Prostate gland (tissue), 2 donors: ENCODE results near the gene TFEB.
A peak's percentile ranks its signal among the peaks of the same experiment; 100 is the strongest.

Experiments
- CTCF ChIP-seq, 4 experiments: fragments of 200-600 bp in 2 of 4; fragments of 450-650 bp in 2 of 4; sonication (generic) in 2 of 4; IDR thresholded peaks; 1 replicate in 3 of 4; 2 replicates in 1 of 4; pipeline ENCODE4 v1.5.1; 2016 to 2019; ENCODE audit warnings: antibody characterized with exemption in 4 of 4, mild to moderate bottlenecking in 2 of 4, moderate library complexity in 2 of 4
- POLR2A ChIP-seq: fragments of 450-650 bp; IDR thresholded peaks from one replicate; pipeline ENCODE4 v1.6.1; 2016; ENCODE audit warnings: antibody characterized with exemption, mild to moderate bottlenecking

GRCh38 chr6:41779788-41780550, 44.6 kb upstream of the TFEB start, which contains the start of gene FRS3:
- TF ChIP-seq POLR2A (peak; percentile 57), CTCF (IDR thresholded peaks at IDR 0.05) (peak; percentile 91 to 99 (median 96))
